GM18858 (cell line): Measurements from ENCODE around the gene HEBP2.
A peak's percentile ranks its signal among the peaks of the same experiment; 100 is the strongest.
"Not testable (repeated sequence)": the region's sequence is repeated elsewhere in the genome, so short reads cannot be mapped to it uniquely, and the experiment has no call there.

ENCODE experiments used
- ATAC-seq: cut with Tn5 transposase; IDR thresholded peaks from one replicate; pipeline ENCODE4 v1.9.1; 2021; ENCODE audit not compliant: unreplicated experiment

Gene HEBP2, protein sequence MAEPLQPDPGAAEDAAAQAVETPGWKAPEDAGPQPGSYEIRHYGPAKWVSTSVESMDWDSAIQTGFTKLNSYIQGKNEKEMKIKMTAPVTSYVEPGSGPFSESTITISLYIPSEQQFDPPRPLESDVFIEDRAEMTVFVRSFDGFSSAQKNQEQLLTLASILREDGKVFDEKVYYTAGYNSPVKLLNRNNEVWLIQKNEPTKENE

DNA sequence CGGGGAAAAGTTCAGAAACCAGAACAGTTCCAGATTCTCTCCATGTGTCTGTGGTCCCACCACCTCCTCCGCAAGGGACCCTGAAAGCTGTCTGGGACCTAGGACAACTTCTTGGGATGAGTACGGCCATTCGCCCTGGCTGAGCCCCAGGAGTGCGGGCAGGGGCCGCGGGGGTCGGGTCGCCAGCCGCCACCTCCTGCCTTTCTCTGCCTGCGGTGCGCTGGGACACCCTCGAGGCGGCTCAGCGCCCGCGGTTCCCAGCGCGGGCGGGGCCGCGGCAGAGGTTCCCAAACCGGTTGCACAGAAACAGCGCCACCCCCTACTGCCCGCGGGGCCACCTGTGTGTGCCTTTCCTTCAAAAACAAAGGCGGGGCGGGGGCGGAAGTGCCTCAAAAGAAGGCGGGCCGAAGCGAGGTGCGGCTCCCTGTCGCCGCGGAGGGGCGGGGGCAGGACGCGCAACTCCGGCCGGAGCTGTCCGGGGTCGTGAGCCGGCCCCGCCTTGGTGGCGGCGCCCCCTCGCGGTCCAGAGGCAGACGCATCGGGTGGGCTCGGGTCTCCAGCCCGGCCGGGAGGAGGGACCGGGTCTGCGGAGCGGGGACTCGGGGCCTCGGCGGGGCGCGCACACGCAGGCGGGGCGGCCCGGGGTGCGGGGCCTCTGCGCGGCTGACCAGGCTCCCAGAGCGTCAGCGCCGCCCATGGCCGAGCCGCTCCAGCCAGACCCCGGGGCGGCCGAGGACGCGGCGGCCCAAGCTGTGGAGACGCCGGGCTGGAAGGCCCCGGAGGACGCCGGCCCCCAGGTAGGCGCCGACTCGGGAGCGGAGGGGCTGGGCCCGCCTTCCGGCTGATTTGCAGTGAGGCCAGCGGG lies at the start of gene HEBP2:
TSS of gene HEBP2 (plus strand) at position 423 of the 865 bp plus-strand sequence. CDS start at position 696, 273 bp downstream.
- peak; percentile 84 for ATAC-seq

DNA sequence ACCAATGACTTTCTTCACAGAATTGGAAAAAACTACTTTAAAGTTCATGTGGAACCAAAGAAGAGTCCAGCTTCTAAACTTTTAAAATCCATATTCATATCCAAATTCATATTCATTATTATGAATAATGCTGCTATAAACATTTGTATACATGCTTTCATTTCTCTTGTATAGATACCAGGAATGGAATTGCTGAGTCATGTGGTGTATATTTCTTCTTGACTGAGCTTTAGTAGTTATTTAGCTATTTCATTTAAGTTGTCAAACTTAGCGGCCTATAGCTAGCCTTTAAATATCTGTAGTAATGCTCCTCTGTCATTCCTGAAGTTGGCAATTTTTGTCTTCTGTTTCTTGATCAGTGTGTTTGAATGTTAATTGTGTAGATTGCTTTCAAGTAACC lies 46.1 kb upstream of the HEBP2 start:
- ATAC-seq = no peak

DNA sequence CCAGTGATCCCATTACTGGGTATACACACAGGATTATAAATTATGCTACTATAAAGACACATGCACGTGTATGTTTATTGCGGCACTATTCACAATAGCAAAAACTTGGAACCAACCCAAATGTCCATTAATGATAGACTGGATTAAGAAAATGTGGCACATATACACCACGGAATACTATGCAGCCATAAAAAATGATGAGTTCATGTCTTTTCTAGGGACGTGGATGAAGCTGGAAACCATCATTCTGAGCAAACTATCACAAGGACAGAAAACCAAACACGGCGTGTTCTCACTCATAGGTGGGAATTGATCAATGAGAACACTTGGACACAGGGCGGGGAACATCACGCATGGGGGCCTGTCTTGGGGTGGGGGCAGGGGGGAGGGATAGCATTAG lies 35.3 kb upstream of the HEBP2 start:
- ATAC-seq = not testable (repeated sequence)

DNA sequence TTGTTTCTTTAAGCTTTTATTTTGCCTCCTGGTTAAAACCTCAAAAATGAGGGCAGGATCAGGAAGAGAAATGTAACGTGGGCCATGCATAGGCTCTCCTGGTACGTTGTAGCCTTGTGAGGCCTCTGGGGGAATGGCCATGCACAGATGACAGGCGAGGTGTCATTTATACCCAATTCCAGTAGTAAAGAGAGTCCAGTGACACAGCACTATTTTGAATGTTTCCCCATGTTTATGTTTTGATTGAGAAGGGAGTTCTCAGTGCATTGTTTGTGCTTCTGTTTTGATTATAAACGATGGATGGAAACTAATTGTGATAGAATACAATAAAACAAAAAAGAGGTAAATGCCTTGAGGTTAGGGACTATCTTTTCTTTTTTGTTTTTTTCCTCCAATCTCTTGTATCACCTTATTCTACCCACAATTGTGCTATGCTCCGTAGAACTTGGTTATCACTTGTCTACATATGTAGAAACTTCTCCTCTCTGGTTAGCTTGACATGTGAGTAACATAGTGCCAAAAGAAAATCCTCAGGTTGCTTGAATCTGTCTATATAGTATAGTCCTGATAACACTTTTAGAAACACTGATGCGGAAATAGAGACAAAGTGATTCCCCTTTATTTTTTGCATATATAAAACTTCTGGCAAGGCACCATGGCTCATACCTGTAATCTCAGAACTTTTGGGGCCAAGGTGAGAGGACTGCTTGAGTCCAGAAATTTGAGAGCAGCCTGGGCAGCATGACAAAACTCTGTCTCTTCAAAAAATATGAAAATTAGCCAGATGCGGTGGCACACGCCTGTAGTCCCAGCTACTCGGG lies 33.2 kb upstream of the HEBP2 start:
- no peak for ATAC-seq

DNA sequence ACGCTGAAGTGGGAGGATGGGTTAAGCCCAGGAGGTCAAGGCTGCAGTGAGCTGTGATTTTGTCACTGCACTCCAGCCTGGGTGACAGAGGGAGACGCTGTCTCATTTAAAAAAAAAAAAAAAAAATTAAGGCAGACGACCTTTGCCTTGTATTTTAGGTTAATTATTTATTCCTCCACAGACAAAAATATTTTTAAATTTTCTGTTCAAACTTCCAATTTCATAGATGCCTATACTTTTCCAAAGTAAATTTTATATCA lies 32.6 kb upstream of the HEBP2 start:
- no peak for ATAC-seq

DNA sequence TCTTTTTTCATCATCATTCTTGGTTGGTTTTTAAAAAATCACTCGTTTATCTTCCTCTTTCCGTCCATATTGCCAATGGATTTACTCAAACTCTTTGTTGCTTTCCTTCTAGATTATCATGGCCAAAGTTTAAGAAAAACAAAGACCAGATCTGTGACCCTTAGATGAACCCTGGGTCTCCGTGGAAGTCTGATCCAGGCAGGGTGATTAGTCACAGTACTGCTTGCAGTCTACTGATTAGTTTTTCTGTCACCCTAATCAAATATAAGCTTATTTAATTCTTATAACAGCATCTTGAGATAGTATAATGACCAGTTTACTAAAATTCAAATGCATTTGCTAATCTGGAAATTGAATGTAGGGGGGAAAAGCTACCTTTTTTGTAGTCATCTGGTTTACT lies 32.3 kb upstream of the HEBP2 start:
- no peak for ATAC-seq

DNA sequence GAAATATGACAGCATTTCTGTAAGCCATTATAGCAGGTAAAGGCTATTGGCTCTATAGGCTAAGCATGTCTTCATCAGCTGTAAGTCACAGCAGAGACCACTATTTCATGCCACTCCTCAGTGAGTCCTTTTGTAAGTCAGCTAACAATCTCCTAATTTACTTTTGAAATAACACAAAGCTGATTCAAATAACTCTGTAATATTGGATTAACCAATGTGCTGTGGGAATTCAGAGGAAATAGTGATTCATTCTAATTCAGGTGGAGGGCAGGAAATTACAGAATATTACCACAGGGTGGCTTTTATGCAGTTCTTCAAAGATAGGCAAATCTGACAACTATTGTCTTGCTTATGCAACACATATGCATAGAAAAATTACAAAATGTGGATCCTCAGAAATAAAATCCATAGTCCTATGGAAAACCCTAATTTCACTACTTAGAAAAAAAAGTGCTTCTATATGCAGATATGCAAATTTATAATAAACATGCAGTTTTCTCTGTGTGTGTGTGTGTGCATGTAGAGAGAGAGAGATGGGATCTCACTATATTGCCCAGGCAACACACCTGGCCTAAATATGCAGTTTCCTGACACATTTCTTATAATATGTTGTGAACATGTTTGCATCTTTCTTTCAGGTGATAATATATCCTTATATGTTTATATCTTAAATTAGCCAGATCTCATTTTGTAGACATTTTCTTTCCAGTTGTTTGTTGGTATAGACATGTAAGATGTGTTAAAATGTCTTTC lies 31.1 kb upstream of the HEBP2 start:
- ATAC-seq = no peak

DNA sequence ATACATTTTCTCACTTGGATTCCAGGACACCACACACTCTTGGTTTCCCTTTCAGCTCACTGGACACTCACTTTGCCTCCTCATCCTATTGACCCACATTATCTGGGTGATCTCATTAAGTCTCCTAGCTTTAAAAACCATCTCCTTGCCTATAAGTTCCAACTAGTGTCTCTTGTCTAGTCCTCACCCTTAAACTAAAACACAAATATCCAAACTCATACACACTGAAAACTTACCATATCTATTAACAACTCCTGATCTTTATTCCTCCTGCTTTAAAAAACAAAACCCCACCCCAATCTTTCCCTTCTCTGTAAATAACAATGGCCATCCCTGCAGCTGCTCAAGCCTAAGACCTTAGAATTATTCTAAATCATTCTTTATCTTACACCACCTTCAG lies 29.8 kb upstream of the HEBP2 start:
- ATAC-seq = no peak

DNA sequence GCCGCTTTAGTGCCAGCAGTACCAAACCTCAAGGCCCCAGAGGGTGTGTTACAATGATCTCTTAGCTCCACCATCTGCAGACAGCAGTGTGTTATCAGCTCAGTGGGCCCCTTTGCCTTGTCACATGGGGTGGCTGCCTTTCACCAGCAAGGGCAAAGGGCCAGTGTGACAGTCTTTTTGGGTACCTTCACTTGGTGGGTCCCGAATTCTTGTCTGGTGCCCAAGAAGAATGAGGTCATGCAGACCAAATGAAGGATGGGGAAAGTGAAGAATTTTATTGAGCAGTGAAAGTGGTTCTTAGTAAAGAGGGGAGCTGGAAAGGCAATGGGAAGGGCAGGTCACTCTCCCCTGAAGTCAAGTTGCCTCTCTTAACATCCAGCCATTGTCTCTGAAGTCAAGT lies 29.2 kb upstream of the HEBP2 start:
- ATAC-seq = no peak

DNA sequence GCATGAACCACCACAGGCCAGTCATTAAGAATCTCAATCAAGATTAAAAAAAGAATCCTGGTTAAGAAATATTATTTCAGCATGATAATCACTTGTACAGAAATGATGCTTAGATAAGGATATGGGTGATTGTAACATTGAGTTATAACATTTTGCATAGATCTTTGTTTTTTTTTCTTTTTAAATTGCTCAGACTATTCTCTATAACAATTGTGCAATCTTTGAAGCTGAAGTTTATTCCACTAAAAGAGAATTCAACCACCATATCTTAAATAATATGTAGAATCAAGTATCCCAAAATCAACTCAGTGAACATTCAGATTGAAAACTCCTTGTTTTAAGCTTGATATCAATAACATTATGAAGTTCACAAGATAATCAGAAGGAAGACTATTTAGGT lies 27.0 kb upstream of the HEBP2 start:
- ATAC-seq = no peak

DNA sequence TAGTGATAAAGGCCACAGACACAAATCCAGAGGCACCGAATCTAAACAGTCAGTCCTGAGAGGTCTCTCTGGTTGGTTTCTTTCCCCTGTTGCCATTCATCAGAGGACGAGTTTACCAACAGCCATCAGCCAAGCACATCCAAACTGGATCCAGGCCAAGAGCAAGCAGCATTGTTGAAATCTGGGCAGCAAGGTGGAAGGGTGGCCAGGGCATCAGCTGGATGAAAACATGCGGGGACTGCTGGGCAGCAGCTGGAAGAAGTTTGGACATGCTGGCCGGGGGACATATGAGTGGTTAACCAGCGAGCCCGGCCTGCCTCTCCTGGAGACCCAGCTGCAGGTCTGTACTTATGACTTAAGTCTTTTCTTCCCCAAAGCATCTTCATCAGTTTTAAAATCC lies 26.2 kb upstream of the HEBP2 start, which contains the start of gene SMIM28:
TSS of gene SMIM28 (plus strand) at position 62 of the 400 bp plus-strand sequence. CDS start at position 230, 168 bp downstream.
- no peak for ATAC-seq

DNA sequence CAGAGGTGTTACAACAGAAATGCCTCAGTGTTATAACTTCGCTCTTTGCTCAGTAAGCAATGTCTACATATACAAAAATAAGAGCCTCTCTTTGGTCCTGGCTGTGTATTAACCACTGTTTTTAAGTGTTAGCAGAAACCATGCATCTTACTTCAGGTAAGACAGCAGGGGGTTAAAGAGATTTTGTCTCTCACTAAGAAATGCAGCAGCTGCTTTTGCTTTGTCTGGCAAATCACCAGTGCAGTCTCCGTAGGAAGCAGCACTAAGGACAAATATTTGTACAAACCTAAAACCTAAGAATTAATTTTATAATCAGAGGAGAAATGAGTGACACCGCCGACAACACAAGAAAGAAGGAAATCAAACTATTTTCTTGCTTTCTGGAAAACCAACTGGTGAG lies 25.6 kb upstream of the HEBP2 start:
- ATAC-seq = no peak

DNA sequence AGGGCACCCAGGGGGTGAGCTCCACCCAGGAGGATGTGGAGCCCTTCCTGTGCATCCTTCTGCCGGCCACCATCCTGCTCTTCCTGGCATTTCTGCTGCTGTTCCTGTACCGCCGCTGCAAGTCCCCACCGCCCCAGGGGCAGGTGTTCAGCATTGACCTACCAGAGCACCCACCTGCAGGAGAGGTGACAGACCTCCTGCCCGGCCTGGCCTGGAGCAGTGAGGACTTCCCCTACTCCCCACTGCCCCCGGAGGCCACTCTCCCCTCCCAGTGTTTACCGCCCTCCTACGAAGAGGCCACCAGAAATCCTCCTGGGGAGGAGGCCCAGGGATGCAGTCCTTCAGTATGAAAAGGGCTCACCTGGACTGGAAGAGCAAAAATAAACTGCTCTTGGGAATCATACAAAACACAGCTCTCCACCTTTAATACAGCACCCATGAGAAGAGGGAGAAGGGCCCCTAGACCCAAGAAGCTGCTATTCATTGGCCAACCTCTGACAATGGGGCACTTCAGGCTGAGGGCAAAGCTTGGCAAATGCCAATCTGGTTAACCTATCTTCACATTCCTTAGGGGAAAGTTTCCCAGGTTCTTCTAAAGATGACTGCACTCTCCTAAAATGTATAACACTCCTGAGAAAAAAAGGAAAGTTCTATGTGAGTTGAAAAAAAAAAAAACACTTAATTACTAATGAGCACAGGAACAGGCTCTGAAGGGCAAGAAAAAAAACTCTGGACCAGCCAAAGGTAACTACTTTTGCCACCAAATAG lies 21.3 kb upstream of the HEBP2 start:
- no peak for ATAC-seq

DNA sequence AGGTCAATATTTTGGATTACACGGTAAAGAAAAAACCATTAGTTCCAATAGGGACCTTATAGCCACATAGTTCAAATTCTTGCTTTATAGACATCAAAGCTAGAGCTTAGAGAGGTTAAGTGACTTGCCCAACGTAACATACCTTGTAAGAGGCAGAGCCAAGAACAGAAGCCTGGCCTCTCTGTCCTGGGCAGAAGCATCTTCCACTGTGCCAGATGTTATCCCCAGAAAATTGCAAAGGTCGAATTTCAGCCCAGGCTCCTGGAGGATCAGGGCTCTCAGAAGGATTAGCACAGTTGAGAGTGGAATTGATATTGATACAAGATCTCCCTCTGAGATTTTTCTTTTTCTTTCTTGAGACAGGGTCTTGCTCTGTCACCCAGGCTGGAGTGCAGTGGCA lies 20.2 kb upstream of the HEBP2 start:
- ATAC-seq = no peak

DNA sequence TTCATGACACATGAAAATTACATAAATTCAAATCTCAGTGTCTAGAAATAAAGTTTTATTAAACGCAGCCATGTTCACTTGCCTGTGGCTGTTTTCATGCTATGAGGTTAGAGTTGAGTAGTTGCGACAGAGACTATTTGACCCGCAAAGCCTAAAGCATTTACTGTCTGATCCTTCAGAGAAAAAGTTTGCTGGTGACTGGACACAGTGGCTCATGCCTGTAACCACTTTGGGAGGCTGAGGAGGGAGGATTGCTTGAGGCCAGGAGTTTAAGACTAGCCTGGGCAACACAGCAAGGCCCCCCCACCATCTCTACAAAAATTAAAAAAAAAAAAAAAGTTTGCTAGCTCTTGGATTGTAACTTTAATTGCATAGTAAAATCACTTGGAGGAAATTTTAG lies 17.1 kb upstream of the HEBP2 start:
- ATAC-seq = no peak

DNA sequence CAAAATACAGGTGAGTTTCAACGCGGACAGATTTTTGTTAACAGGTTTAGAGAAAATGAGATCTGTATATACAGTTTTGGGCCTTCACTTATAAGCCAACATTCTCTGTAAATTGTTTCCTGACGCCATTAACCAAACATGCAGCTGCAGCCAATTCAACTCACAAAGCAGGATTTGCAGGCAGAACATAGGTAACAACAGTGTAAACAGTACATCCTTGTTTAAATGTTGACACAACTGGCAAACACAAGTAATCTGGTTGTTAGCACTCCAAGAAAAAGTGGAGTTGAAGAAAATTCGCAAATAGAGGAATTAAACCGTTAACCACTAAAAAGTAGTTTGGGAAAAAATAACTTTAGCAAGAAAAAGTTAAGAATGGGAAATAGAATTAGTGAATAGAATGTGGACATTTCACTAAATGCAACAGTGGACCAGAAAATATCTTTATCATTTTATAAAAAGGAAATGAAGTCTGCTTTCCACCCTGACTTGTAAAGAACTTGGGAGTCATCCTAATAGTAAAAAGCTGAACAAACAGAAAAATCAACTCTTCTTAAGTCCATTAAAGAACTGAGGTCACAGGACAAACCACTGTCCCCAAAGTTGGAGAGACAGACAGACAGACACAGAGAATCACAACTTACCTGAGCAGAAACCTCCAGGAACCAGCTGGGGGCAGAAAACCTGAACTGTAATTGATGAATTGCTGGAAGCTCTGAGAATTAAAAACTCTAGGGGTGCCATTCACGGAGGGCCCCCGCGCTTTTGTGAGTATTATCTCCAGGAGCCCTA lies 16.2 kb upstream of the HEBP2 start:
- ATAC-seq = no peak

DNA sequence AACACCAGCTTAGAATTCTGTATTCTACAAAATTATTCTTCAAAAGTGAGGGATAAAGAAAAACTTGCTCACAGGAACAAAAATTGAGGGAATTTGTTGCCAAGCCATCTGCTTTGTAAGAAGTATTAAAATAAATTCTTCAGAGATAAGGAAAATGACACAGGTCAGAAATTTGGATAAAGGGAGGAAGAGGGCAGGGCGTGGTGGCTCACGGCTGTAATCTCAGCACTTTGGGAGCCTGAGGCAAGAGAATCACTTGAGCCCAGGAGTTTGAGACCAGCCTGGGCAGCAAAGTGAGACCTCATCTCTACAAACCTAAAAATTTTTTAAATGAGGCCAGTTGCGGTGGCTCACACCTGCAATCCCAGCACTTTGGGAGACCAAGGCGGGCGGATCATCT lies 14.5 kb upstream of the HEBP2 start:
- no peak for ATAC-seq

DNA sequence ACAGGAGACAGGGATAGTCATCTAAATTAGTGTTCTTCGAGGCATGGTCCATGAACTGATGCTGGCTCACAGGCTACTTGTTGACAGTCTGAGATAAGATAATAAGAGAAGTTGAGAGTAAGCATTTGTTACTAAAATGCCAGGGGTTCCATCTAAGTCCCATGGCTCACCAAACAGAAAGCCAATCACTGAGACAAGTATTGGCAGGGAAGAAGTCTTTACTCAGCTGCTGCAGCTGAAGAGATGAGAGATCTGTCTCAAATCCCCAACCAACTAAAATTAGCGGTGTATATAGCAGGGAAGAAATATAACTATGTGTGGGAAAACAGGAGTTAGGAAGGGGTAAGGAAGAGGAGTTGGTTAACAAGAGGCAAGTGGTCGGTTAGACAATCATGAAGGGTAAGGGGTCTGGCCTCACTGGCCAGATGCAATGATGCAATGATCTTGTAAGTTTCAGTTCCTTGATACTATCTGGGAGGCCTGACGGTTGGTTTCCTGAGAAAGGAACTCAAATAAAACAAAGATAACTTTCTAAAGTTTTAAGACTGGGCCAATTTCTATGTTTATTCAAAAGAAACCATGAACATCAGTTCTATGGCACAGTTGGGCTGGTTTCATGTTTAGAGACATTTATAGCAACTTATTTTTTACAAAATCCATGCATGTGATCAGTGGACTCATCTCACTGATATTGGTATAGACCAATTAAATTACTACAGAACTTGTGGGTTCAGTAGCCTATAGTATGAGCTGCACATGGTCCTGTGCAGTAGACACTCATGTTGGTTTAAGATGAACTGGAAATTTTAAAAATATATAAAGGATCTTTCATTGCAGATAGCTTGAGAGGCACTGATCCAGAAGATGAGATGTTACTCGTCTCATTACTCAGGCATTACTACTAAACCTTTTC lies 9.9 kb upstream of the HEBP2 start:
- ATAC-seq = no peak

DNA sequence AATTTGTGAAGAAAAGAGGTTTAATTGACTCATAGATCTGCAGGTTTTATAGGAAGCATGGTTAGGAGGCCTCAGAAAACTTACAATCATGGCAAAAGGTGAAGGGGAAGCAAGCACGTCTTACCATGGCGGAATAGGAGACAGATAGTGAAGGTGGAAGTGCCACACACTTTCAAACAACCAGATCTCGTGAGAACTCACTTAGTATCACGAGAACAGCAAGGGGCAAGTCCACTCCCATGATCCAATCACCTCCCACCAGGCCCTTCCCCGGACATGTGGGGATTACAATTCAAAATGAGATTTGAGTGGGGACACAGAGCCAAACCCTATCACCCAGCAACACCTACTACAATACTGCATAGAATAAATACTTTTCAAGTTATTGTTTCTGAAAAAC lies 7.3 kb upstream of the HEBP2 start:
- ATAC-seq = no peak
